GDM1 (cell line): Measurements from ENCODE around the gene SYT17.

Experiments
- DNase-seq: peaks from one replicate; lab custom pipeline; 2025; lab: John Stamatoyannopoulos, UW

Gene SYT17, protein sequence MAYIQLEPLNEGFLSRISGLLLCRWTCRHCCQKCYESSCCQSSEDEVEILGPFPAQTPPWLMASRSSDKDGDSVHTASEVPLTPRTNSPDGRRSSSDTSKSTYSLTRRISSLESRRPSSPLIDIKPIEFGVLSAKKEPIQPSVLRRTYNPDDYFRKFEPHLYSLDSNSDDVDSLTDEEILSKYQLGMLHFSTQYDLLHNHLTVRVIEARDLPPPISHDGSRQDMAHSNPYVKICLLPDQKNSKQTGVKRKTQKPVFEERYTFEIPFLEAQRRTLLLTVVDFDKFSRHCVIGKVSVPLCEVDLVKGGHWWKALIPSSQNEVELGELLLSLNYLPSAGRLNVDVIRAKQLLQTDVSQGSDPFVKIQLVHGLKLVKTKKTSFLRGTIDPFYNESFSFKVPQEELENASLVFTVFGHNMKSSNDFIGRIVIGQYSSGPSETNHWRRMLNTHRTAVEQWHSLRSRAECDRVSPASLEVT

DNA sequence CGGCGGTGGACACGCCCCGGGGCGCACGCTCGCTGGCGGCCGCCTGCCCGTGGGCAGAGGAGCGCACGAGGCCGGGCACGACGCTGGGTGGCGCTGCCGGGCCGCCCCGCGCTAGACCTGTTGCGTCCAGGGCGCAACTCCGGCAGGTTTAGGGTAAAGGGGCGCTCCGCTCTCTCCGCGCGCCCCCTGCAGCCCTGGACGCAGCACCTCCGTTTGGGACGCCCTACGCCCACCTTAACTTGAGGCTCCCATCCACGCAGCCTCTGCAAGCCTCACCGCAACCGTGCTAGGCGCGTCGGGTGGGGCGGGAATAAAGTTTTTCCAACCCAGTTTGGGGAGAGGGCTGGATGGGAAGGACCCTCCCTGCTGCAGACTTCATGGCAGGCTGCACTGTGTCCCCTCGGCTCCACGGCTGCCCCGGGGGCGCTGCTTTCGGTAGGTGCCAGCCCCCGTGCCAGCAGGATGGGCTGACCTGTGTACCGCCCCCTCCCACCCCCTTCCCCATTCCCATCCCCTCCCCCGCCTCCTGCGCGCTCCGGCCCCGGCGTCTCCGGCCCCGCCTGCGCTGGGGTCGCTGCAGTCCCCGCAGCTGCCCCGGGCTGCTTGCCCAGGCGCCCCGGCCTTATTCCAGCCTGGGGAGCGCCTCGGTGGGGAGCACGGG lies at the start of gene SYT17:
TSS of gene SYT17 (plus strand) at position 531 of the 661 bp plus-strand sequence. CDS start 407 bp downstream, outside the sequence.
- DNase-seq: peak; percentile 66

DNA sequence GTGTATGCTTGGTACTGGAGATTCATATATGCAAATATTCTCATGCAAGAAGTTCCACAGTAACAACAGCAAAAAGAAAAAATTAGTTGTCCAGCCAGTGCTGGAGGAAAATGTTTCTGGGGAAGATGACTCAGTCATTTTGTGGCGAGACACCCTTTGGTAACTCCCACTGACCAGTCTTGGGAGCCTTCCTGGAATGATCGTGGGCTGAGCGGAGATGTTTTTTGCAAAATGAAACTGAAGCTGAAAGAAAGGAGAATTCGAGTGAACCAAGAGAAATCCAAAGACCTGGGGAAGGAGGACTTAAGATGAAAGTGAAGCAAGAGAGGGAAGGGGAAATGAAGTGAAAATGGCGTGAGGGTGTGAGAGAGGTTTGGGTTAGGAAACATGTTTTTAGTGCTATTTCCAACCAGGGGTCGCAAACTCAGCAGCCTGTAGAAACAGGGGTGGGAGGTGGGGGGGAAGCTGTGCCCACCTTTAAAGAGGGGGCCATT lies 49.1 kb upstream of the SYT17 start:
- peak; percentile 35 for DNase-seq

DNA sequence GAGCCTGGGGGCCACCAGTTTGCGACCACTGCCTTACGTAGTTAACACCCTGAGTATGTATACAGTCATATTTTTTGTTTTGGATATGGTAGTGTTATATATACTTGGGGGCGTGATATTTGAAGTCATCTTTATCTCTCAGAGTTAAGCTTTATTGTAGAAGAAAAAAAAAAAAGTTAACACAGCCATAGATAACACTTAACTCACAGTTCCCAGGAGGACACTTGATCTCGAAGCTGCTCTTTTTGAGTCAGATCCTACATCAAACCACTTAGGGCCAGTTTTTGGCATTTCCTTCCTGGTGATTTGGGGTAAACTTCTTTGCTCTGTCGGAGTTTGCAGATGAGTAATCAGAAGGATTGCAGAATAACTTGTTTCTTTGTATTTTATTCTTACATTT lies 48.5 kb upstream of the SYT17 start:
- DNase-seq: no peak

DNA sequence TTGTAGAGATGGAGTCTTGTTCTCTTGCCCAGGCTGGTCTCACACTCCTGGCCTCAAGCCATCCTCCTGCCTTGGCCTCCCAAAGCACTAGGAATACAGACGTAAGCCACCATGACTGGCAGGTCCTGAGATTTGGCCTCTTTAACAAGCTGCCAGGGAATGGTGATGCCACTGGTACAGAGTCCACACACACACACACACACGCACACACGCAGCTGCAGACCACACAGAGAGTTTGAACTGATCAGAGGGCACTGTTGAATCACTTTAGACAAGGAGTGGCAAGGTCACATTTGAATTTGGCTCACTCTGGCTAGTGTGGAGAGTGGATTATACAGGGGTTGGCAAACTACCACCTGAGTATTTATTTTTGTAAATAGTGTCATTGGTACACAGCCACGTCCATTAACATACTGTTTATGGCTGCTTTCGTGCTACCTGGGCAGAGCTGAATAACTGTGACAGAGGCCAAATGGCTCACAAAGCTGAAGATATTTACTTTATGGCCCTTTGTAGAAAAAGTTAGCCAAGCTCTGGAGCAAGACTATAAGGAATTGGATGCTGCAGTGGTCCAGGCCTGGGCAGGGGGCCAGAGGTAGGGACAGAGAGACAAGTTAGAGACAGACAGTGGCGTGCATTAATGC lies 44.4 kb upstream of the SYT17 start:
- DNase-seq: no peak

DNA sequence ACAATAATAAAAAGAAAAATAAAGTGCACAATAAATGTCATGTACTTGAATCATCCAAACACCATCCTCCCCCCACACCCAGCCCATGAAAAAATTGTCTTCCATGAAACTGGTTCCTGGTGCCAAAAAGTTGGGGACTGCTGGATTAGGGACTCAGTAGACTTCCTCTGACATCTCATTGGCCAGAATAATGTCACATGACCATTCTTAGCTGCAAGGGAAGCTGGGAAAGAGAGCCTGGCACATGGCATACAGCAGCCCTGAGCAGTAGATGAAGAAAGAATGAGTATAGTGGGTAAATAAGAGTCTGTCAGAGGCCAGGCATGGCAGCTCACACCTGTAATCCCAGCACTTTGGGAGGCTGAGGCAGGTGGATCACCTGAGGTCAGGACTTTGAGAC lies 41.7 kb upstream of the SYT17 start:
- DNase-seq: no peak

DNA sequence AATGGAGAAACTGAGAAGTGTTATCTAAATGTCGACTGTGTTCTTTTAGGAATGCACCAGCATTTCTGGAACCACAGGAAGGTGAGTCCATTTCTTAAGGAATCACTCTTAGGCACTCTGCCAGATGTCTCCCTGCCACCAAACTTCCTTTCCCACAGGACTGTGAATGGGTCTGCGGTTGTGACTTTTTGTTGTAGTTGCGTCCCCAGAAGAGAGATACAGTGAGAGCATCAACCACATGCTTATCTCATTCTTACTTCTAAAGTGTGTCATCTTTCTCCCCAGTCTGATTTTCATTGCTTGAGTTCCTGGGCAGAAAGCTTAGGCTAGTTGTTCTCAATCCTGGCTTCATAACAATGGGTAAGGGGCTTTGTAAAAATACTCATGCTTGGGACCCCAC lies 40.8 kb upstream of the SYT17 start:
- DNase-seq: no peak

DNA sequence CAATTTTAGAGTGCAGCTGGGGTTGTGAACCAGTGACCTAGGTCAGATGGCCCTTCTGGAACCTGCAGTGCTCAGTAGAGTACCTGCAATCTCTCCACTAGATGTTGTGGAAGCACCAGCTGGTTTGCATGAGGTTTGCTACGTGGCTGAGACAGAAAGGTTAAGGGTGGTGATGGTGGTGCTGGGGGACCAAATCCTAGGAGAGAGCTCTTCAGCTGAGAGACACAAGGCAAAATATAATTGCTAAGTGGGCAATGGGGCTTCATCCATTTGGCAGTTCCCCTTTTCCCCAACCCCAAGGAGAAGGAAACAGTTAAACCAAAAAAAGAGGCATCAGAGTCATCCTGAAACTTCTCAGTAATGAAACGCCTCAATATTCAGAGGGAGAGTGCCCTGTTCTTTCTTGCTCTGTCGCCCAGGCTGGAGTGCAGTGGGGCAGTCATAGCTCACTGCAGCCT lies 40.3 kb upstream of the SYT17 start:
- no peak for DNase-seq

DNA sequence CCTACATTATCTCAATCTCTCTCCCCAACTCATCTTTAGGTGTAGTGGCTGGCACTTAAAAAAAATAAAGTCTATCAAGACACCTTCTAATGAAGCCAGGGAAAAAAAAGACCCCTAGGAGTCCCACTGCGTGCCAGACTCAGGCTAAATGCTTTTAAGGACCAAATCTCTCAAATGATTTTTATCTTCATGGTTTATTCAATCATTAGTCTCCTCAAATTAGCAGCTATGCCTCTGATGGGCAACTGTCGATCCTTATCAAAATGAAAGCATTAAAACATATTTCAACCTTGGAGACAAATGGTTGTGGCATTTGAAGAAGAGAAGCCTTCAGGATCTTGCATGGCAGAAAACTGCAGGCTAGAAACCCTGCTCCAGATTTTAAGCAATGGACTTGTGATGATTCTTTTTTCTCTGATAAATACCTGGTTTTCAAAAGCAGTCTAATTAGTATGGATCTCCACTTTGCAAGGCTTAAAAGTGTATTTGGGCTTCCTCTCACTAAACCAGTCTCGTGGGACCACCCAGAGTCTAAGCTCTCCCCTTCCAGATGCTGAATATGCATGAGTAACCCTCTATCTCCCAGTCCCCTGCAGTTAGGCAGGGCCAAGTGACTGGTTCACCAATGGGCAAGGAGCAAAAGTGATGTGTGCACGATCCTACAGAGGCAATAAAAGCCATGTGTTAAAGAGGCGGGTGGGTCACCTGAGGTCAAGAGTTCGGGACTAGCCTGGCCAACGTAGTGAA lies 39.4 kb upstream of the SYT17 start:
- DNase-seq: no peak

DNA sequence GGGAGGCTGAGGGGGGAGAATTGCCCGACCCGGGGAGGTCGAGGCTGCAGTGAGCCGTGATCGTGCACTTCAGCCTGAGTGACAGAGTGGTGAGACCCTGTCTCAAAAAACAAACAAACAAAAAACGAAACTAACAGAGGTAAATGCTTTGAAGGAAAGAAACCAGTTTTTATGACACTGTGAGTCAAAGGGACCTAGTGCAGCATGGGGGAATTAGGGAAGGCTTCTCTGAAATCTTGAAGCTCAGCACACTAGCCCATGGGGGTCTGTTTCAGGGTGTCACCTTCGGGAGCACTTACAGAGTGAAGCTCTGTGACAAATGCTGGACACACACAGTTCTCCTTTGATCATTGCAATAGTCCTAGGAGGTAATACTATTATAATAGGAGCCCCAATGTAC lies 37.7 kb upstream of the SYT17 start:
- DNase-seq: no peak

DNA sequence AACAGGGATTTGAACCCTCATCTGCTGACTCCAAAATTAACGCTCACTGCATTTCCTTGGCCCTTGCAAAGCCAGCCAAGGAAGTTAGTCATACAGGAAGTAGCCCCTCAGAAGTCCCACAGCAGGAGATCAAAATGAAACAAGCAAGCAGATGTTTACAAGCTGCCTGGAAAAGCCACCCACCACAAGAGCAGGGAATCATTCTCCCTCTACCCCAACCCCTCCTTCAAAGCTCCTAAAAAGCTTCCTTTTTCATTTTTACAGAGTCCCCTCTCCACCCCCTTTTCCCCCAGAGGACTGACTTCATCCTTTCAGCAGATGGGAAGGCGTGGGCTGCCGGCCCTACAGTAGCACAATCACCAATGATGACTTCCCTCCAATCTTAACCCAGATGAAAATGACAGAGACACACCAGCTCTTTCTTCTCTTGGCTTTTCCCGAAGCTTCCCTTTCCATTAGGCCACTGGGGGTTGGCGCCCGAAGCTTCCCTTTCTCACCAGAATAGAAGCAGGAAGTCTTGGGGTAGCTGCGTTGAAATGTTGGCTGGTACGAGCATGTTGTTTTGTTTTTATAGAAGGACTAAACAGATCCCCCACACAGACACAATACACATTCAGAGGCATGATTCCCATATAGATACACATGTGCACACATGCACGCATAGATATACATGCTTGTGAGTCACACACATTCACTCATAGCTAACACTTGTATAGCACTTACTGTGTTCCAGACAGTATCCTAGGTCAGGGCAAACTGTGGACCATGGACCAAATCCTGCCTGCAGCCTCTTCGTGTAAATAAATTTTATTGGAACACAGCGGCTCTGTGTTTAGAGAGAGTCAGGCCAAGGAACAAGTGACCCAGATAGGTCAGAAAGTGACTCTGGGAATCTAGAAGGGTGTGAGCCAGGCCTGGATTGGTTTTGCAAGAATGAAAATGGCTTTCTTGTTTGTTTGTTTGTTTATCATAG lies 36.9 kb upstream of the SYT17 start:
- DNase-seq: no peak

DNA sequence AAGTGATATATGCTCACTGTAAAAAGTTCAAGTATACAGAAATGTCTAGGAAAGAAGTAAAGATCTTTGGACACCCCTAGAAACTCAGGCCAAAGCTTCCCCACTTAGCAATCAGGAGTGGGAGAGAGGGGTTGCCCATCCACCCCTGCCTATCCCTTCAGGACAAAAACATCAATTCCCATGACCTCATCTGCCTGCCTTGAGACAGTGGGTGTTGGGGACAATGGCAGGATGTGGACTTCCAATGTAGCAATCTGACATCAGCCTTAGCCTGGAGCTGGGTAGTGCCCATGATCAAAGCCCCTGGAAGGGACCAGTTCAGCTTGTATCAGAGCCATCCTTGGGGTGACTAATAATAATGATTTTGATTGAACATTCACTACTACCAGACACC lies 36.2 kb upstream of the SYT17 start:
- DNase-seq: no peak

DNA sequence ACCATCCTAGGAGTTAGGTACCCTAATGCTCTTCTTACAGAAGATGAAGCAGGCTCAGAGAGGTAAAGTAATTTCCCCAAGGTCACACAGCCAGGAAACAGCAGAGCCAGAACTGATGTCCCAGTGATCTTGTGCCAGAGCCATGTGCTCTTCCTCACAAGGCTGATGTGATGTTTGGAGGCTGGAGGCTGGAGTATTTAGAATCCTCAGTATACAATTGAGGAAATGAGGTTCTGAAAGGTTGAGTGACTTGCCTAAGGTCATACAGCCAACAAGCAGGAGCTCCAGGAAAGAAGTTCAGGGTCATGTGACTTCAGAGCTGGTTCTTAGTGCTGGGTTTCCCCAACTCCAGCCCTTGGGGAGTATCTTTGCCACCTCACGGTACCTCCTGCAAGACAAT lies 35.8 kb upstream of the SYT17 start:
- DNase-seq: no peak

DNA sequence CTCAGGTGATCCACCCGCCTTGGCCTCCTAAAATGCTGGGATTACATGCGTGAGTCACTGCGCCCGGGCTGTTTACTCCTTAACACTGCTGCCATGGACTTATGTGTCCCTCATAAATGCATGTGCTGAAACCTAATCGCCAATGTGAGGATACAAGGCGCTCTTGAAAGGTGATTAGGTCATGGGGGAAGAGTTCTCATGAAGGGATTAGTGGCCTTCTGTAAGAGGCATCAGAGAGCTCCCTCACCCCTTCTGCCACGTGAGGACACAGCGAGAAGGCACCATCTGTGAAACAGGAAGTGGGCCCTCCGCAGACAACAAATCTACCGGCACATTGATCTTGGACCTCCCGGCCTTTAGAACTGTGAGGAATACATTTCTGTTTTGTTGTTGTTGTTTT lies 35.1 kb upstream of the SYT17 start:
- DNase-seq: no peak

DNA sequence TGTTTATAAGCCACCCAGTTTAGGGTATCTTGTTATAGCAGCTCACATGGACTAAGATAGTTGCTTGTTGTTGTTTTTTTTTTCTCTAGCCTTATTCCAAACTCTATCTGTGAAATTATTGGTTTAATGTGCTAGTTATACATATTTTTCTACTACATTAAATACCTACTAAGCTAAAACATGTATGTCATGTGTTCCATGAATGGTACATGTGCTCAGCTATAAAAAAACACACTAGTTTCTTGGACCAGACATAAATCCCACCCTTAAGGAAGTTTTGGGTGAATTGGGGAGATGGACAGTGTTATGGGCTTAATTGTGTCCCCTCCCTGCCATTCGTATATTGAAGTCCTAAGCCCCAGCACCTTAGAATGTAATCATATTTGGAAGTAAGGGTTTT lies 34.4 kb upstream of the SYT17 start:
- no peak for DNase-seq

DNA sequence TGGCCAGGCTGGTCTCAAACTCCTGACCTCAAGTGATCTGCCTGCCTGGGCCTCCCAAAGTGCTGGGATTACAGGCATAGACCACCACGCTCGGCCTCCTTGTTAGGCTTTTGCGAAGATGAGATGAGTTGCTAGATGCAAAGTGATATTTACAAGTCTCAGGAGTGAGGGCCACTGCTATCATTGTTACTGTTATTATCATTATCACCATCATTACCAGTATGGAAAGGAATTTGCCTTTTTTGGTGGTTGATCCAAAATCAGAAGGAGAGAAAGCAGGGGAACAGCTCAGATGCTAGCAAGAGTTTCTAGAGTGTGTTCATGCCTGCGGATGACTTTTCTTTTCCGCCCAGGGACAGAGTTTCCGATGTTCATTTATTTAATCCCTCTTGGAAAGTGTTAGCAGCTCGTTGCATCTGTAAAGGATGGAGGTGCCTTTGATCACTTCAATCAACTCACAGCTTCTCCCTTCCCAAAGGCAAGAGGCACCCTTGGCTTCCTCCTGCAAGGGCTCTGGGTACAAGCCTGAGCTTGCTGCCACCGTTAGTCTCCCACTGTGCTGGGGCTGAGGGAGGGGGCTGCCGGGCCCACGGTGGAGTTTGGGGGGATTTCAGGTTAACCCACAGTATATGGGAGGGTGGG lies 32.7 kb upstream of the SYT17 start:
- no peak for DNase-seq

DNA sequence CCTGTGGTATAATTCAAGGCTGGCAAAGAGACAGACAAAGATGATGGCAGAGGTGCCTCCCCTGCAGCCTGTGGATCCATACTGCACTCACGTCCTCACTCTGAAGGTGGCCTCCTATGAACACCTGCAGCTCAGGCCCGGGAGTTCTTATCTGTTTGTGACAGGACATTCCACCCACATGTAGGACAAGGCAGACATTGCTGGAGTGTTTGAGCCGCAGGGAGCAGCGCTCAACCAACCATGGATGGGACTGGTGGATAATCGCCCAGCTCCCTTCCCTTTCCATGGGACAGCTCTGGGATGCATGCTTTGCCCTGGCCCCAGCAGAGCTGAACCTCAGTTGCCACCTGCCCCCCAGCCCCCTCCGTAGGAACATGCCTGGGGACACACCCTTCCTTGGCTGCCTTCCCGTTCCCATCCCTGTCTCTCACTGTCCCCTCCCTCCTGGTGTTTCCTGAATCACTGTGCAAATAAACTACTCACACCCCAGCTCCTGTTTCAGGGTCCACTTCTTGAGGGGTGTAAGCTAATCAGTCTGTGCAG lies 32.1 kb upstream of the SYT17 start:
- no peak for DNase-seq

DNA sequence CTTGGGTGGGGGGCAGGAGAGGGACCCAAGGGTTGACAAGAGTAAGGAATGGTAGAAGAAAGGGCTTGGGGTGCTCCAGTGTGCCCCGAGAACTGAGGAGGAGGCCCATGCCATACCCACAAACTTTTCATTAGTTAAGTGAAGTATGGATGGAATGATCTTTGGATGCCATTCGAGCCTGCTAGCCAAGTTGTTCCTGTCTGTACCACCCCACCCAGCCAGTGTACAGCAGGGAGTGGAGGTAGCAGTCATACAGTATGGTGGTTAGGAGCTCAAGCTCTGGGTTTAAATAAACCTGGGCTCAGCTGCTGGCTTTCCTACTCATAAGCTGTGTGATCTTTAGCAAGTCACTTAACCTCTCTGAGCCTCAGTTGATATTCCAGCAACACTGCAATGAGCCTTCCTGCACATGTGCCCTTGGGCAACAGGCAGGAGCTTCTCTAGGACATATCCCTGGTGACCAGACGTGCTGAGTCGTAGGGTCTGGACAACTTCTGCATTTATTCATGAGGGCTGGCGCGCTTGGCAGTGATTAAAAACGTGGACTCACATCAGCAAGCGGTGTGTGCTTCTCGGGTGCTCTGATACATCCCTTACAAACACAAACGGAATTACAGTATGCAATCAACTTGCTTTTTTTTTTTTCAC lies 31.4 kb upstream of the SYT17 start:
- DNase-seq: peak; percentile 21

DNA sequence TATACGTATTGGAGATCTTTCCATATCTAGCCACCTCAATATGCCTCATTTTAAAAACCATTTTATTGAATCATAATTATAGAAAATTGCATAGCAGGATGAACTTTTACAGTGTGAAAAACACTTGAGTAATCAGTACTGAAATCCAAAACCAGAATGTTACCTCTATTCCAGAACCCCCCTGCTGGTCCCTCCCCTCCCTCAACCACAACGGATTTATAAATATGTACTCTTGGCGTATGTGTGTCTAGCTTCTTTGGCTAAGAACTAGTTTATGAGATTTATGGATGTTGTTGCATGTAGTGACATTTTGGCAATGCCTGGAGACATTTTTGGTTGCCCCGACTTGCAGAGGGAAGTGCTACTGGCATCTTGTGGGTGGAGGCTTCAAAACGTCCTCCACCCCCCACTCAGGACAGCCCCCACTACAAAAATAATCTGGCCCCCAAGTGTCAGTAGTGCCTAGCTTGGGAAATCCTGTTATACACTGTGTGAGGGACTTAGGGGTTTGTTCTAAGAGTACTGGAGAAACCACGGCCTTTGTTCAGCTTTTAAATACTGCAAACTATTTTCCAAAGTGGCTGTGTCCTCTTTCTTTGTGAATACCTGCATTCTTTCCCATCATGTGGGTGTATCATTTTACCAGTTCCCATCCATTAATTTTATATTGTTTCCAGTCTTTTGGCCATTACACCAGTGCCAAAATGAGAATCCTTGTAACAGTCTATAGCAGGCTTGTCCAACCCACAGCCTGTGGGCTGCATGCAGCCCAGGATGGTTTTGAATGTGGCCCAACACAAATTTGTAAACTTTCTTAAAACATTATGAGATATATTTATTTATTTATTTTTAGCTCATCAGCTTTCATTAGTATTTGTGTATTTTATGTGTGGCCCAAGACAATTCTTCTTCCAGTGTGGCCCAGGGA lies 30.6 kb upstream of the SYT17 start:
- no peak for DNase-seq
